ENCODE results near the gene DDRGK1. TPM values are rescaled to one million over a fixed set of nuclear protein-coding genes. Genes with fewer than 3 reads are reported as not detected.

The DDRGK1 gene
- polyA plus RNA-seq, 2 of the 4 experiments (the other 2 are of a cell fraction): 87.4 to 120 TPM

- peak within 1 kb of the TSS; percentile 90 for H3K4me2 ChIP-seq
- WGBS (ENCODE audit: missing lambda C conversion rate): 4% methylated on average over 56 of the region's 107 CpGs
- H3K9me3 ChIP-seq: no peaks in the 10 kb centered on the region
- POLR2A ChIA-PET: interaction anchor here (0.6 to 1.0 kb wide), 2 partner anchors 24 to 30 kb away, joined by 3 to 4 read pairs; partner anchors contain the start of gene ITPA
- peak; percentile 80 to 83 for DNase-seq (ENCODE audit: low read depth in 1 of 2, low spot score in 1 of 2)
- FAIRE-seq: no peak
- peaks cover 40% of the 10 kb centered on the region for H3K4me1 ChIP-seq
- TF ChIP-seq CHD4 (IDR thresholded peaks at IDR 0.05; ENCODE audit: borderline replicate concordance) (no peak), CTCF (IDR thresholded peaks at IDR 0.05) (no peak), SREBF2 (IDR thresholded peaks at IDR 0.05) (no peak), FOSB (CRISPR knock-in tag; IDR thresholded peaks at IDR 0.05) (no peak), PHF8 (IDR thresholded peaks at IDR 0.05; ENCODE audit: borderline replicate concordance, low read depth) (peak; percentile 19; the same call in 1 of the 2 replicates), HOXB5 (CRISPR knock-in tag; IDR thresholded peaks at IDR 0.05) (no peak), CBX2 (IDR thresholded peaks at IDR 0.05; ENCODE audit: borderline replicate concordance, low read depth) (no peak), JUN (IDR thresholded peaks at IDR 0.05) (peak in 1 of 2 experiments; percentile 18; a peak in 1 of 5 replicates), HES2 (IDR thresholded peaks at IDR 0.05) (no peak), KDM5A (IDR thresholded peaks at IDR 0.05) (no peak), ZSCAN20 (CRISPR knock-in tag; IDR thresholded peaks at IDR 0.05) (no peak), RAD21 (conservative IDR thresholded peaks at IDR 0.05 in 1 of 2, IDR thresholded peaks at IDR 0.05 in 1 of 2) (no peak), ZFP36 (IDR thresholded peaks at IDR 0.05; ENCODE audit: borderline replicate concordance, partially characterized antibody) (peak; percentile 98), MYC (IDR thresholded peaks at IDR 0.05; ENCODE audit: borderline replicate concordance, low read length) (no peak), POLR2A (IDR thresholded peaks at IDR 0.05; ENCODE audit: low read length) (peak; percentile 42), CEBPB (IDR thresholded peaks at IDR 0.05) (no peak), USF2 (IDR thresholded peaks at IDR 0.05) (no peak), PBX3 (IDR thresholded peaks at IDR 0.05) (no peak), RNF2 (IDR thresholded peaks at IDR 0.05; ENCODE audit: borderline replicate concordance, low read depth) (no peak; the same call in 1 of the 2 replicates), FOSL2 (IDR thresholded peaks at IDR 0.05) (no peak), FOSL2 (CRISPR knock-in tag; IDR thresholded peaks at IDR 0.05) (no peak), POLR2AphosphoS2 (conservative IDR thresholded peaks at IDR 0.05; ENCODE audit: low read length) (no peak), JUNB (IDR thresholded peaks at IDR 0.05) (no peak), MAX (IDR thresholded peaks at IDR 0.05) (peak; percentile 46)
- peak; percentile 67 to 79 for ATAC-seq
- CTCF ChIA-PET: interaction anchor here (0.9 to 2.8 kb wide), 8 partner anchors 11 to 77 kb away, joined by 3 to 13 read pairs (median 4); no protein-coding TSS in a partner anchor
- H3K4me3 ChIP-seq: peak within 1 kb of the TSS; percentile 96
- peak within 1 kb of the TSS; percentile 79 to 92 for H3K27ac ChIP-seq
Measured at GRCh38 chr20:3239026-3239866, 34.8 kb upstream of the DDRGK1 start, which contains the start of gene SLC4A11. SLC4A11 (minus strand) TSS chr20:3239190; CDS start chr20:3239137, 53 bp downstream.
